ENCODE data around the gene BTBD9. TPM values are rescaled to one million over a fixed set of nuclear protein-coding genes. Genes with fewer than 3 reads are reported as not detected.

Gene BTBD9
- total RNA-seq, 4 donors from 2014 or later: 17.3 to 50.3 (median 37.8) TPM

- peaks cover 0 to 8% (median 0%) of the 10 kb centered on the region in 3 donors for H3K36me3 ChIP-seq
- H3K27me3 ChIP-seq: no peaks in the 10 kb centered on the region
- no peak overlapping the region for H3K4me3 ChIP-seq
- H3K4me1 ChIP-seq: no peaks in the 10 kb centered on the region
- no peaks in the 10 kb centered on the region for H3K9me3 ChIP-seq
- DNase-seq: no peak
- TF ChIP-seq CTCF (IDR thresholded peaks at IDR 0.05): no peak
- TF ChIP-seq POLR2A (IDR thresholded peaks at IDR 0.05): no peak
- no peak overlapping the region for H3K27ac ChIP-seq
Observed at GRCh38 chr6:38584731-38585130, 55.0 kb downstream of the BTBD9 start.

- H3K4me3 ChIP-seq: no peak overlapping the region
- H3K27me3 ChIP-seq: no peaks in the 10 kb centered on the region
- H3K4me1 ChIP-seq: no peaks in the 10 kb centered on the region
- H3K9me3 ChIP-seq: no peaks in the 10 kb centered on the region
- H3K36me3 ChIP-seq: peaks cover 0 to 8% (median 0%) of the 10 kb centered on the region in 3 donors
- no peak overlapping the region for H3K27ac ChIP-seq
- no peak for DNase-seq
- TF ChIP-seq POLR2A (IDR thresholded peaks at IDR 0.05): no peak
- TF ChIP-seq CTCF (IDR thresholded peaks at IDR 0.05): no peak
Observed at GRCh38 chr6:38583523-38583922, 56.2 kb downstream of the BTBD9 start.

GRCh38 chr6:38580030-38580429 lies 59.7 kb downstream of the BTBD9 start:
- no peak for DNase-seq
- Histone ChIP-seq H3K9me3 (no peaks in the 10 kb centered on the region), H3K36me3 (peaks cover 0 to 18% (median 0%) of the 10 kb centered on the region in 3 donors), H3K4me1 (no peaks in the 10 kb centered on the region), H3K27me3 (no peaks in the 10 kb centered on the region), H3K27ac (no peak overlapping the region), H3K4me3 (no peak overlapping the region)
- no peak for TF ChIP-seq POLR2A (IDR thresholded peaks at IDR 0.05)
- no peak for TF ChIP-seq CTCF (IDR thresholded peaks at IDR 0.05)

GRCh38 chr6:38579010-38579628 lies 60.6 kb downstream of the BTBD9 start:
- H3K9me3 ChIP-seq: no peaks in the 10 kb centered on the region
- TF ChIP-seq POLR2A (IDR thresholded peaks at IDR 0.05) (no peak), CTCF (IDR thresholded peaks at IDR 0.05) (no peak)
- no peak overlapping the region for H3K27ac ChIP-seq
- no peak overlapping the region for H3K4me3 ChIP-seq
- H3K36me3 ChIP-seq: peaks cover 0 to 18% (median 0%) of the 10 kb centered on the region in 3 donors
- DNase-seq: no peak
- no peaks in the 10 kb centered on the region for H3K4me1 ChIP-seq
- no peaks in the 10 kb centered on the region for H3K27me3 ChIP-seq

GRCh38 chr6:38578075-38578474 lies 61.7 kb downstream of the BTBD9 start:
- Histone ChIP-seq H3K4me1 (no peaks in the 10 kb centered on the region), H3K4me3 (no peak overlapping the region), H3K36me3 (peaks cover 0 to 18% (median 0%) of the 10 kb centered on the region in 3 donors), H3K9me3 (no peaks in the 10 kb centered on the region), H3K27ac (no peak overlapping the region), H3K27me3 (no peaks in the 10 kb centered on the region)
- TF ChIP-seq CTCF (IDR thresholded peaks at IDR 0.05) (no peak), POLR2A (IDR thresholded peaks at IDR 0.05) (no peak)
- no peak for DNase-seq

All from Peyer's patch (tissue), 4 donors.